ENCODE results near the gene HDDC2. TPM values are rescaled to one million over a fixed set of nuclear protein-coding genes. Genes with fewer than 3 reads are reported as not detected.

The HDDC2 gene
- total and polyA plus RNA-seq, 2 of the 8 experiments (the other 6 are each of a cell fraction or from before 2014, with no cell fraction given): 89.3 to 129 TPM

DNA sequence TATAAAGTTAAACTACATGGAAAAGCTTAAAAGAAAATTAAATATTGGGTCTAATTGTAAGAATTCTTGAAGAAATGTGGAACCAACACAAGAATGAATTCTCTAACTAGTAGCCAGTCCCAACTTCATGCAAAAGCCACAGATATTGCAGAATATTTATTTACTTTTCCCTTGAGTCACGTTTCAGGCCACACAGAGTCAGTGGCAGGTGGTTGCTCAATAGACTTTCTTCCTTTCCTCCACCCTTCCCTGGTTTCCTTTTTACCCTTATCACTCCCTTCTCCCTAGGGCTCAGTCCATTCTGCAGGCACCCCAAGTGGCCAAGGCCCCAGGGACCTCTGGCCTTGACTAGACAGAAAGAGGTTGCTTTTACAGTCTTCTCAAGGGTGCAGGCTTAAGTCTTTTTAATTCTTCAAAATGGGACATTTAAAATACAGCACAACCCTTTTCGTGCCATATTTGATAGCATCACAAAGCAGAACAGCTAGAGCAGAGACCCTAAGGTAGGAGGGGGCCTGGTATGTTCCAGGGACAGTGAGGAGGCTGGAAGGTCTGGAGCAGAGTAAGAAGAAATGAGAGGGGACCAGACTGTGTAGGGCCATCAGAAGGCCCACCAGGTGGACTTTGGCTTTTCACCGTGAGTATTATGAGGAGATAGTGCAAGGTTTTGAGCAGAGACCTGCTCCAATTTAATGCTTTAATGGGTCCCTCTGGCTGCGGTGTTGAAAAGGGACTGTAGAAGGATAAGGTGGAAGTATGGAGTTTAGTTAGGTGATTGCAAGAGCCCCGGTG, 65.0 kb downstream of the HDDC2 start (continued):
- no peak for TF ChIP-seq GABPA (IDR thresholded peaks at IDR 0.05; ENCODE audit: borderline replicate concordance, insufficient read depth, low read length)

Measured in H1 (cell line).